ENCODE measurements around the gene COL4A4. TPM values are rescaled to one million over a fixed set of nuclear protein-coding genes. Genes with fewer than 3 reads are reported as not detected.
A peak's percentile ranks its signal among the peaks of the same experiment; 100 is the strongest.

Gene COL4A4
- total RNA-seq, 2 experiments from 2014 or later = not detected

DNA sequence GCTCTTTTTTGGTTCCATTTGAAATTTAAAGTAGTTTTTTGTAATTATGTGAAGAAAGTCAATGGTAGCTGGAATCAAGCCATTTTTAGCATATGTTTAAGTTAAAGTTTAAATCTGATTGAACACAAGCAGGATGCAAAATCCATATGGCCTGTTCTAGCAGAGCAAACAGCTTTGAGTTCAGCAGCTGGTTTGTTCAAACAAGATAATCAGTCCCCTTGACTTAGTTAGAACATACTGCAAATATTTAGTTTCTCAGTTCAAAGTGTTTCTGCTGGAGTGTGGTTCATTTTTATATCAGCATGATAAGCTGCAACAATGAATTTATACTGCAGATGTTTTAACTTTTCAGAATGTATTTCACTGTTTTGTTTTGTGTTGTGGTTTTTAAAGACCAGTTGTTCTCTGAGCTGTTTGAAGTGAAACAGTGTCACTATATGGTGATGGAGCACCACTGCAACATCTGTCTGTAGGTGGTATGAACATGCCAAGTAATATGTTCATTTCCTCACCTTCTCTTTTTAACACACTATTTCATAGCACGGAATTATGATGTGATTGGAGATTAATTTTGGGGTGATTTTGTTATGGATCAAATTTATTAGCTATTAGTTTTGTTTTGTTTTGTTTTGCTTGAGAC lies 125.3 kb downstream of the COL4A4 start:
- no peak overlapping the region for H3K4me3 Mint-ChIP-seq
- no peaks in the 10 kb centered on the region for H3K4me1 Mint-ChIP-seq
- peaks cover 27% of the 10 kb centered on the region for H3K27me3 Mint-ChIP-seq
- H3K36me3 Mint-ChIP-seq = no peaks in the 10 kb centered on the region
- DNase-seq = no peak
- H3K27ac Mint-ChIP-seq = no peak overlapping the region
- no peaks in the 10 kb centered on the region for H3K9me3 Mint-ChIP-seq

GRCh38 chr2:227036527-227036926 lies 127.5 kb downstream of the COL4A4 start:
- Mint-ChIP-seq H3K9me3 (no peaks in the 10 kb centered on the region), H3K36me3 (no peaks in the 10 kb centered on the region), H3K4me1 (no peaks in the 10 kb centered on the region), H3K27ac (no peak overlapping the region), H3K4me3 (no peak overlapping the region), H3K27me3 (peaks cover 35% of the 10 kb centered on the region)
- DNase-seq = no peak

GRCh38 chr2:227035711-227036367 lies 128.2 kb downstream of the COL4A4 start:
- Mint-ChIP-seq H3K36me3 (no peaks in the 10 kb centered on the region), H3K9me3 (no peaks in the 10 kb centered on the region), H3K4me1 (no peaks in the 10 kb centered on the region), H3K27me3 (peaks cover 36% of the 10 kb centered on the region), H3K4me3 (no peak overlapping the region), H3K27ac (no peak overlapping the region)
- DNase-seq = no peak

- Mint-ChIP-seq H3K4me1 (no peaks in the 10 kb centered on the region), H3K36me3 (no peaks in the 10 kb centered on the region), H3K27me3 (peaks cover 30% of the 10 kb centered on the region), H3K4me3 (no peak overlapping the region), H3K9me3 (no peaks in the 10 kb centered on the region), H3K27ac (no peak overlapping the region)
- peak; percentile 15 for DNase-seq
These were observed 130.4 kb downstream of the COL4A4 start for GRCh38 chr2:227033471-227034148.

- Mint-ChIP-seq H3K36me3 (no peaks in the 10 kb centered on the region), H3K9me3 (no peaks in the 10 kb centered on the region), H3K4me1 (no peaks in the 10 kb centered on the region), H3K27ac (no peak overlapping the region), H3K27me3 (peaks cover 23% of the 10 kb centered on the region), H3K4me3 (no peak overlapping the region)
- DNase-seq = no peak
These were observed 132.6 kb downstream of the COL4A4 start for GRCh38 chr2:227031379-227031778.

DNA sequence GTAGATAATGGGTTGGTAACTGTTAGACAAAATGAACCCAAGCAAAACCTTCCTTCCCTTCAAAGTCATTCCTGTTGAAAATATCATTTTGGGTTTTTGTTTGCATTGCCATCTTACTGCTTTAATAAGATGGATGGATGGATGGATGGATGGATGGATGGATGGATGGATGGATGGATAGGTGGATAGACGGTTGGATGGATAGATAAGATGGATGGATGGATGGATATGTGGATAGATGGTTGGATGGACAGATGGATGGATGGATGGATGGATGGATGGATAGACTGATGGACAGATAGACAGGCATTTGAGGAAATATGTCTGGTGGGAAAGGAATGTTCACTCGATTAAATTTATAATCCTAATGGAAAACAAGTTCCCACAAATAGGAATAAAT lies 133.2 kb downstream of the COL4A4 start:
- Mint-ChIP-seq H3K27me3 (peaks cover 20% of the 10 kb centered on the region), H3K36me3 (no peaks in the 10 kb centered on the region), H3K27ac (no peak overlapping the region), H3K9me3 (no peaks in the 10 kb centered on the region), H3K4me3 (no peak overlapping the region), H3K4me1 (no peaks in the 10 kb centered on the region)
- no peak for DNase-seq

- Mint-ChIP-seq H3K27ac (no peak overlapping the region), H3K27me3 (peaks cover 13% of the 10 kb centered on the region), H3K36me3 (no peaks in the 10 kb centered on the region), H3K4me3 (no peak overlapping the region), H3K9me3 (no peaks in the 10 kb centered on the region), H3K4me1 (no peaks in the 10 kb centered on the region)
- DNase-seq = no peak
These were observed 134.4 kb downstream of the COL4A4 start for GRCh38 chr2:227029426-227030105.

GRCh38 chr2:227025510-227025909 lies 138.5 kb downstream of the COL4A4 start:
- no peaks in the 10 kb centered on the region for H3K4me1 Mint-ChIP-seq

GRCh38 chr2:227022608-227023007 lies 141.4 kb downstream of the COL4A4 start:
- no peak overlapping the region for H3K4me3 Mint-ChIP-seq
- H3K4me1 Mint-ChIP-seq = no peaks in the 10 kb centered on the region
- H3K27ac Mint-ChIP-seq = no peak overlapping the region
- DNase-seq = no peak
- no peaks in the 10 kb centered on the region for H3K36me3 Mint-ChIP-seq
- peaks cover 7% of the 10 kb centered on the region for H3K27me3 Mint-ChIP-seq
- H3K9me3 Mint-ChIP-seq = no peaks in the 10 kb centered on the region

More at GRCh38 chr2:227025510-227025909, 138.5 kb downstream of the COL4A4 start:
- H3K27ac Mint-ChIP-seq = no peak overlapping the region
- no peak overlapping the region for H3K4me3 Mint-ChIP-seq
- no peaks in the 10 kb centered on the region for H3K36me3 Mint-ChIP-seq
- DNase-seq = no peak
- peaks cover 7% of the 10 kb centered on the region for H3K27me3 Mint-ChIP-seq
- no peaks in the 10 kb centered on the region for H3K9me3 Mint-ChIP-seq

DNA sequence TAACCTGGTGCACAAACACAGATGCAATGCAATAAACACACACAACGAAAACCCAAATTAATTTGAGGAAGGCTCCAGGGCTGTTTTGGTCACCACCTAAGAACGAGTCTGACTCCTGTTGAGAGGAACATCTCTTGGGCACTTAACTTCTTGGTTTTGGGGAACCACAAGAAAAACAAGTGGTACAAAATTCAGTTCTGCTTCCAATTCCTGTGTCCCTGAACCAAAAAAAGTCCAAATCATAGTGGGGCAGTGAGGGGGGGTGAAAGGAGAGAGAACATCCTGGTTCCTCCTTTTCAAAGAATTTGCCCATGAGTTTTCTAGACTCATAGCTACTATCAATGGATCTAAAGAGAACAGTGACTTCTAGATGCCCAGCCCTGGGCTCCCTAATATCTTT lies 143.6 kb downstream of the COL4A4 start:
- no peak overlapping the region for H3K27ac Mint-ChIP-seq
- no peaks in the 10 kb centered on the region for H3K9me3 Mint-ChIP-seq
- no peak for DNase-seq
- H3K4me1 Mint-ChIP-seq = no peaks in the 10 kb centered on the region
- H3K27me3 Mint-ChIP-seq = peaks cover 7% of the 10 kb centered on the region
- no peak overlapping the region for H3K4me3 Mint-ChIP-seq
- H3K36me3 Mint-ChIP-seq = no peaks in the 10 kb centered on the region

- Mint-ChIP-seq H3K27ac (no peak overlapping the region), H3K27me3 (peaks cover 11% of the 10 kb centered on the region), H3K4me1 (no peaks in the 10 kb centered on the region), H3K9me3 (no peaks in the 10 kb centered on the region), H3K4me3 (no peak overlapping the region), H3K36me3 (no peaks in the 10 kb centered on the region)
- no peak for DNase-seq
These were observed 147.1 kb downstream of the COL4A4 start for GRCh38 chr2:227016894-227017293.

GRCh38 chr2:227013881-227014280 lies 150.1 kb downstream of the COL4A4 start:
- no peaks in the 10 kb centered on the region for H3K9me3 Mint-ChIP-seq
- no peak overlapping the region for H3K4me3 Mint-ChIP-seq

GRCh38 chr2:227013330-227013729 lies 150.7 kb downstream of the COL4A4 start:
- Mint-ChIP-seq H3K36me3 (no peaks in the 10 kb centered on the region), H3K9me3 (no peaks in the 10 kb centered on the region), H3K4me3 (no peak overlapping the region), H3K27me3 (peaks cover 4% of the 10 kb centered on the region), H3K4me1 (no peaks in the 10 kb centered on the region), H3K27ac (no peak overlapping the region)
- DNase-seq = no peak

More at GRCh38 chr2:227013881-227014280, 150.1 kb downstream of the COL4A4 start:
- no peaks in the 10 kb centered on the region for H3K36me3 Mint-ChIP-seq
- no peak for DNase-seq
- H3K27me3 Mint-ChIP-seq = peaks cover 4% of the 10 kb centered on the region
- no peak overlapping the region for H3K27ac Mint-ChIP-seq
- H3K4me1 Mint-ChIP-seq = no peaks in the 10 kb centered on the region

DNA sequence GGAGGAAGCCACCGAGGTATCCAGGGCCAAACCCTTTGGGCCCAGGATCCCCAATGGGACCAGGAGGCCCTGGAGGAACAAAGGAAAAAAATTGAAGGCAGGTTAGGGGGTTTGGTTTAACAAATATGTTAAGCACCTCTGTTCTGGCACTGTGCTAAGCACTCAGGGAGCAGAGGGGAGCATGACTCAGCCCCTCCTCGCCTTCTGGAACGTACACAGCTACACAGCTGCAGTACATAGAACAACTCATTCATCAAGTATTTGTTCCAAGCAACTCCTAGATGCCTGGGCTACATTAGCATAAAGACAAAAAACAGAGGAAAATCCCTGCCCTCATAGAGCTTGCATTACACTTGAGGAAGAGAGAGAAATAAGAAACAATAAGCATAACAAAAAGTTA lies 153.6 kb downstream of the COL4A4 start:
- Mint-ChIP-seq H3K27ac (no peak overlapping the region), H3K36me3 (no peaks in the 10 kb centered on the region), H3K9me3 (no peaks in the 10 kb centered on the region), H3K4me1 (no peaks in the 10 kb centered on the region), H3K27me3 (peaks cover 4% of the 10 kb centered on the region), H3K4me3 (no peak overlapping the region)
- no peak for DNase-seq

DNA sequence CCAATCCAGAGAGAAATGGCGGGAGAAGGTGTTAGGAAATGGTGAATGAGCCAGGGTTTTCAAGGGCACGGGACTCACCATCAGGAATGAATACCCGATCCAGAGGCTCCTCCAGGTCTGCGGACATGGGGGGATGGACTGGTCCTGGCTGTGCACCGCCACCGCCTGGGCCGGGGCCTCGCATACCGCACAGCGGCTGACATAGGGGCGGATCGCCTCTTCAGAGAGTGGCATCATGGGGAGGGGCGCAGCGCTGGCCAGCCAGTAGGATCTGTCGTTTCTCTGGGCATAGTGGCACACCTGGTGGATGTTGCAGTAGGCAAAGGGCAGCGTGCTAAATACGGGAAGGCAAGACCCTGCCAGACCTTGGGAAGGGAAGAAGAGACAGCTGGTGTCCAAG lies 156.1 kb downstream of the COL4A4 start:
- Mint-ChIP-seq H3K27ac (no peak overlapping the region), H3K27me3 (no peaks in the 10 kb centered on the region), H3K4me3 (no peak overlapping the region), H3K36me3 (no peaks in the 10 kb centered on the region), H3K4me1 (no peaks in the 10 kb centered on the region), H3K9me3 (no peaks in the 10 kb centered on the region)
- no peak for DNase-seq
